Urinary bladder (tissue), 4 donors: Measurements from ENCODE around the gene FLNC. TPM values are rescaled to one million over a fixed set of nuclear protein-coding genes. Genes with fewer than 3 reads are reported as not detected.

Experiments used
- DNase-seq: peaks from one replicate; pipeline ENCODE4 v3.0.0-alpha.2; 2015; ENCODE audit errors: extremely low spot score
- H3K27ac ChIP-seq: one replicate; pipeline ENCODE4 v1.5.1; 2013; ENCODE audit warnings: low read depth, mild to moderate bottlenecking, moderate library complexity
- H3K36me3 ChIP-seq: one replicate; pipeline ENCODE4 v1.6.1; 2013; ENCODE audit warnings: mild to moderate bottlenecking, moderate library complexity; ENCODE audit not compliant: insufficient read depth
- H3K4me1 ChIP-seq: one replicate; pipeline ENCODE4 v1.6.1; 2013; ENCODE audit warnings: mild to moderate bottlenecking, moderate library complexity; ENCODE audit not compliant: insufficient read depth
- H3K4me3 ChIP-seq: one replicate; pipeline ENCODE4 v1.5.1; 2013; ENCODE audit warnings: low read depth, low read length
- WGBS: extraction: QIAGEN DNeasy Blood & Tissue Kit; methylation state at CpG from one replicate; pipeline ENCODE4 v1.1.7; 2013; 5-methylcytosine and 5-hydroxymethylcytosine counted together
- polyA plus RNA-seq: library from polyadenylated mRNA; stranded (reverse); fragments of 200-250 nt; gene quantifications from one replicate; pipeline ENCODE4 v1.2.3, GENCODE V29; 2013
- total RNA-seq: library from RNA; depleted of rRNA; stranded (reverse); fragments of >200 nt; gene quantifications from one replicate; pipeline ENCODE4 v1.2.3, GENCODE V29; 2014
- donor health status: healthy with polysubstance abuse.
- donor health status: healthy.

Gene FLNC
- total and polyA plus RNA-seq, 2 donors = 136 to 336 TPM

DNA sequence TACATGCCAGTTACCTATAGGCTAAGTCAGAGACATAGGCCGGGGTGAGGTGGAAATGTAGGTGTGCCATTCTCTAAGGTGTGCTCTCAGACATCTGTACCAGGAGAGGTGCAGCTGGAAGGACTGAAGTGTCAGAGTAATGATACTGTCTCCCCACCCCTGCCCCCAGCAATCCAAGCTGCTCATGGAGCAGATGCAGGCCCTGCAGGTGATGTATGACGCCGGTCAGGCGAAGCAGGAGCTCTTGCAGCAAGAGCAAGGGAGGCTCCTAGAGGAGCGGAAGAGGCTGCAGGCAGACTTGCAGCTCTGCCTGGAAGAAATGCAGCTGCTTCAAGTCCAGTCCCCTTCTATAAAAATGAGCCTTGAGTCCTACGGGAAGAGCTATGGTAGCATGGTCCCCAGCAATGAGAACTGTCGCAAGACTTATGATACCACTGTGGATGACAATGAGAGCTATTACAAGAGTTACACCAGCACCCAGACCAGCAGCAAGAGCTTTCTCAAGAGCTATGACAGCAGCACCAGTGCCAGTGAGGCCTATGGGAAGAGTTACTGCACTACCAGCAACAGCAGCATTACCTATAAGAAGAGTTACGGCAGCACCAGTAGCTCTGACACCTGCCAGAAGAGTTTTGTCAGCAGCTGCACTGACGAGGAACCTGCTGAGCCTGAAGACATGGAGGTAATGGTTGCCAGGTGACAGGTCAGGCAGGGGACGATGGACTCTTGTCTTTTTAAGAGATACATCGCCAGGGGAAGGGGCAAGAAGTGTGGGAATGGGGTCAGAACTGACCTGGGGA, 18.4 kb upstream of the FLNC start:
- 94% methylated on average over 11 of the region's 11 CpGs for WGBS
- Histone ChIP-seq H3K4me3 (no peak overlapping the region), H3K36me3 (no peaks in the 10 kb centered on the region), H3K4me1 (no peaks in the 10 kb centered on the region), H3K27ac (no peak overlapping the region)
- no peak for DNase-seq

DNA sequence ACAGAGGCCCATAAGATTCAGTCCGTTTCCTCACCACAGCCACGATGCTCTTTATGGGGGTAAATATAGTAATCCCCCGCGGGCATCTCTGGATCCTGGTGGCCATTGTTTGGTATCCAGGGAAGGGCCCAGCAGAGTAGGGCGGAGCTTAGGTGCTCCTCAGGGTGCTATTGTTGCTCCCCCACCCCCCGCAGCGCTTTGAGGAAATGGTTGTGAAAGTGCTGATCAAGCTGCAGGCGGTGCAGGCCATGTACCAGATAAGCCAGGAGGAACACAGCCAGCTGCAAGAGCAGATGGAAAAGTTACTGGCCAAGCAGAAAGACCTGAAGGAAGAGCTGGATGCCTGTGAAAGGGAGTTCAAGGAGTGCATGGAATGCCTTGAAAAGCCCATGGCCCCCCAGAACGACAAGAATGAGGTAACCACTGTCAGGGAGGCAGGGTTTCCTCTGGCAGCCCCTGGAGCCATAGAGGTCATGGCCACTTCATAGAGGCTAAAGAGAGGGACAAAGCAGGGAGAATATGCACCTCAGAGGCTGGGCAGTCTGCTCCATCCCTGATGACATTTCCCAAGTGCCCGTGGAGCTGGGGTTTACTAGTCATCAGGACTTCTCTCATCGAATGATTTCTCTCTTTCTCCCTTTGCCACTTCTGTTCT, 17.6 kb upstream of the FLNC start:
- H3K36me3 ChIP-seq = no peaks in the 10 kb centered on the region
- H3K4me3 ChIP-seq = no peak overlapping the region
- 56% methylated on average over 11 of the region's 11 CpGs for WGBS
- no peak overlapping the region for H3K27ac ChIP-seq
- H3K4me1 ChIP-seq = no peaks in the 10 kb centered on the region
- no peak for DNase-seq

DNA sequence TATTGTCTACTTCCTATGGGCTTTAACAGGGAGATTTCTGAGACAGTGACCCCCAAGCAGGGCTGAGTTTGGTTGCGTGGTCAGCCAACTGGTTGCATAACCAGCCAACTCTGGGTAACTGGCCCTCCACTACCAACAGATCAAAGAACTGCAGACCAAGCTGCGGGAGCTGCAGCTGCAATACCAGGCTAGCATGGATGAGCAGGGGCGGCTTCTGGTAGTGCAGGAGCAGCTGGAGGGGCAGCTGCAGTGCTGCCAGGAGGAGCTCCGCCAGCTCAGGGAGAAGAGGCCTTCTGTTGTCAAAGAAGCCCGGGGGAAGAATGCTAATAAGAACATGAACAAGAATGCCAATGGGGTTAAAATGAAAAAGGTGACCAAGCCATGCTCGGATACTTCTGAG, 15.7 kb upstream of the FLNC start:
- H3K4me3 ChIP-seq = no peak overlapping the region
- no peak overlapping the region for H3K27ac ChIP-seq
- no peaks in the 10 kb centered on the region for H3K4me1 ChIP-seq
- no peak for DNase-seq
- 90% methylated on average over 6 of the region's 6 CpGs for WGBS
- no peaks in the 10 kb centered on the region for H3K36me3 ChIP-seq

DNA sequence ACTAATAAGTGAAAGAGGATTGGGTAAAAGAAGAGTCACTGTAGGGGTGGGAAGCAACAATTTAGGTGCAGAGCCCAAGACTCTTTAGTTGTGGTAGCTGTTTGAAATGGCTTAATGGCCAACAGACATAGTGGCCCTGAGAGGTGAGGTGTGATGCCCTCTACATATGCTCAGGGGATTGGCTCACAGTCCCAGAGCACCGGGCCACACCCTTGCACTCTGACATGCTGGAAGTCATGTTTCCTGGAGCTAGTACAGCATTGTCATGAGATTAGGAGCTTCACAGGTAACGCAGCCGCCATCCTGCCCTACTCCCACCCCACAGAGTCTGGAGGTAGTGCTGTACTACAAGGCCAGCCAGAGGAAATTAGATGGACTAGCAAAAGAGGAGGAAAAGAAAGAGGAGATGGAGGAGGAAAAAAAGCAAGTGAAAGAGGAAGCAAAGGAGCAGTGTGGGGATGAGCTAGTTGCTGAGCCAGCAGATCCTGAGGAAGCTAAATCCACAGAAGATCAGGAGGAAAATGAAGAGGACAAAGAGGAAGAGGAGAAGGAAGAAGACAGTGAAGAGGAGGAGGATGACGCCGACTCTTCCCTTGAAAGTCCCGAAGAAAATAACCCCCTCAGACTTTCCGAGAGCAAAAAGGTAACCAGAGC, 14.8 kb upstream of the FLNC start:
- no peaks in the 10 kb centered on the region for H3K36me3 ChIP-seq
- DNase-seq = no peak
- WGBS = 88% methylated on average over 7 of the region's 7 CpGs
- H3K27ac ChIP-seq = no peak overlapping the region
- H3K4me1 ChIP-seq = no peaks in the 10 kb centered on the region
- H3K4me3 ChIP-seq = no peak overlapping the region

DNA sequence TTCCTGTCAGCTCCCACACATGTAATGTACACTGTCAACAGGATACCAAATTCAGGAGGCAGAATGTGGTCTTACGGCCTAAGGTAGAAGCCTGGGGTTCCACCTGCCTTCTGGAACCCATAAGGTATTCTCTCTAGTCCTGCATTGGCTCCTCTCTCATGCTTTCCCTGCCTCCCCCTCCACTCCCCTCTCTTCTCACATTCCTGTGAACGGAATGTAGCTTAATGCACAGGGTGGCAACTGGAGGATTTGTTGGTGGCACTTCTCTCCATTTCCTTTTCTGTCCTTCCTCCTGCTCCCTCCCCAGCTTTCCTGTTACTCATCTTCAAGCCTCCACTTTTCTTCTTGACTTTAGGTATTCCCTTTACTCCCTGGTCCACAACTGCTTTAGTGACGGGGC, 11.5 kb upstream of the FLNC start:
- no peak overlapping the region for H3K27ac ChIP-seq
- H3K4me3 ChIP-seq = no peak overlapping the region
- no peaks in the 10 kb centered on the region for H3K36me3 ChIP-seq
- WGBS = 70% methylated on average over 3 of the region's 3 CpGs
- DNase-seq = no peak
- no peaks in the 10 kb centered on the region for H3K4me1 ChIP-seq

DNA sequence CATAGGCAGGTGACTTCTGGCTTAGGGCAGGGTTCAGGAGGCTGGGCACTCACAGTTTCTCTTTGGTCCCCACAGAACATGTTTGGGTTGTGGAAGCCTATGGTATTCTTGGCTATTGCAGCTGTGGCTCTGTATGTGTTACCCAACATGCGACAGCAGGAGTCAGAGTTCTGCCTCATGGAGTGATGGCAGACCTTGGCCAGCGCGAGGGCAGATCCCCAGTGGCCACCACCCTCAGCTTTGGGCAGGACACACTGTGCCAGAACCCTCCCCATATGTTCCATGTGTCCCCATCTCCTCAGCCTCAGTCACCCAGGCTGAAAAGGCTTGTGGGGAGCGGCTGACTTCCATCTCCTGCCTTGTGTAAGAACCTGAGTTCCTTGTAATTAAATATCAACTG, 8.5 kb upstream of the FLNC start:
- Histone ChIP-seq H3K36me3 (no peaks in the 10 kb centered on the region), H3K4me3 (no peak overlapping the region), H3K4me1 (no peaks in the 10 kb centered on the region), H3K27ac (no peak overlapping the region)
- 87% methylated on average over 4 of the region's 4 CpGs for WGBS
- no peak for DNase-seq

DNA sequence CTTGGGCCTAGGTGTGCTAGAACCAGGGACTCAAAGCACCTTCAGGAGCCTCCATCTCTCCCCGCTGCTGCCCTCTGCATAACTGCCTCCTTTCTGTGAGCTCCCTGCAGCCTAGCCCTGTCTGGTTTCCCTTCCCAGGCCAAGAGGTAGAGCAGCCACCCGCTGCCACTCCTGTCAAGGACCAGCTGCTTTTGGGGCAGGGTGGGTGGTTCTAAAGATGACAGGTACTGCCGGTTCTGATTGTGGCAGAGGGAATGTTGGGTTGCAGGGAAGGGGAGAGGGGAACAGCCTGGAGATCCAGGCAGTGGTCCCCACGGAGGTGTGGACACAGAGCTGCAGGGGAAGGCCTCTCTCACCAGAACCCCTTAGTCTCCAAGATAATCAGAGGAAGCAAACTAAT, 3.7 kb upstream of the FLNC start:
- Histone ChIP-seq H3K36me3 (no peaks in the 10 kb centered on the region), H3K4me1 (peaks cover 2% of the 10 kb centered on the region), H3K4me3 (no peak overlapping the region), H3K27ac (no peak overlapping the region)
- DNase-seq = no peak
- 82% methylated on average over 4 of the region's 4 CpGs for WGBS

DNA sequence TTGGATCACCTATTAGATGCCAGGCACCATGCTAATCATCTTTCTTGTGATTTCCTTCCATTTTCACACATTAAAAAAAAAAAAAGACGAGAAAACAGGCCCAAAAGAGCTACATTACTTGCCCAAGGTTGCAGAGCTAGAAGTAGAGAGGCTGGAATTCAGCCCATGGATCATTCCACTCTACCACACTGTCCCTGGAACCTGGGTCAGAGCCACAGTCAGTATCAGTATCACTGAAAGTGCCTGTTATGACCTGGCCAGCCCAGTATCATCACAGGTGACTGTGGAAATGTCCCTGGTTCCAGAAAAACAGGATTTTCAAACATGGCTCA, 3.3 kb upstream of the FLNC start:
- H3K36me3 ChIP-seq = no peaks in the 10 kb centered on the region
- no peak overlapping the region for H3K4me3 ChIP-seq
- no peak overlapping the region for H3K27ac ChIP-seq
- WGBS = 86% methylated on average over 1 of the region's 1 CpG
- peaks cover 2% of the 10 kb centered on the region for H3K4me1 ChIP-seq
- no peak for DNase-seq

DNA sequence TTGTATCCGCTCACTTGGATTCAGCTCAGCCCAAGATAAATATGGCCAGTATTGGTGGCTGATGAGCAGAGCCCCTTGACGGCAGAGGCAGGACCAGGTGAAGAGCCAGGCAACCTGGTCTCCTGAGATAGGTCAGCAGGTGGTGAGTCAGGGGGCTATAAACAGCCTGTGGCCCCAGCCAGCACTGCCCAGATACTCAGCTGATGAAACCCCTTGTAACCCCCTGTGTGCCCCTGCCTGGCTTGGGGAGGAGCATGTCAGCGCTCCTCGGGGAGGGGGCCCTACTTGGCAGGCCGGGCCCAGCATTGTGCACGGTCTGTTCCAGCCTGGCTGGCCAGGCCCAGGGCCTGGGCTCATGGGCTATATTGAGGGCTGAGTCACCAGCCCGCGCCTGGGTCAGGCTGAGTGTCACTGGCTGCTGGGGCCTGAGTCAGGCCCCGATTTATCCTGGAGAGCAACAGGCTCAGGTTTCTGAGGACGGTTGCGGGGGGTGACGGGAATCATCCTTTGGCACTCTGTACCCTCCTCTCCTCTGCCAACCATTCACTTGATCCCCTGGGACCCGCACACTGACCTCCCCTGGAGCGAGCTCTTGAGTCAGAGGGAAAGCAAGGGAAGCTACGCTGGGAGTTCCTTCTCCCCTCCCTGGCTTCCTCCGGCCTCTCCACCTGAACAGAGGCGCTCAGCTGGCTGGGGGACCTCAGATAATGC, 2.8 kb upstream of the FLNC start:
- peaks cover 2% of the 10 kb centered on the region for H3K4me1 ChIP-seq
- H3K27ac ChIP-seq = no peak overlapping the region
- DNase-seq = no peak
- no peaks in the 10 kb centered on the region for H3K36me3 ChIP-seq
- H3K4me3 ChIP-seq = no peak overlapping the region
- WGBS = 61% methylated on average over 17 of the region's 17 CpGs

DNA sequence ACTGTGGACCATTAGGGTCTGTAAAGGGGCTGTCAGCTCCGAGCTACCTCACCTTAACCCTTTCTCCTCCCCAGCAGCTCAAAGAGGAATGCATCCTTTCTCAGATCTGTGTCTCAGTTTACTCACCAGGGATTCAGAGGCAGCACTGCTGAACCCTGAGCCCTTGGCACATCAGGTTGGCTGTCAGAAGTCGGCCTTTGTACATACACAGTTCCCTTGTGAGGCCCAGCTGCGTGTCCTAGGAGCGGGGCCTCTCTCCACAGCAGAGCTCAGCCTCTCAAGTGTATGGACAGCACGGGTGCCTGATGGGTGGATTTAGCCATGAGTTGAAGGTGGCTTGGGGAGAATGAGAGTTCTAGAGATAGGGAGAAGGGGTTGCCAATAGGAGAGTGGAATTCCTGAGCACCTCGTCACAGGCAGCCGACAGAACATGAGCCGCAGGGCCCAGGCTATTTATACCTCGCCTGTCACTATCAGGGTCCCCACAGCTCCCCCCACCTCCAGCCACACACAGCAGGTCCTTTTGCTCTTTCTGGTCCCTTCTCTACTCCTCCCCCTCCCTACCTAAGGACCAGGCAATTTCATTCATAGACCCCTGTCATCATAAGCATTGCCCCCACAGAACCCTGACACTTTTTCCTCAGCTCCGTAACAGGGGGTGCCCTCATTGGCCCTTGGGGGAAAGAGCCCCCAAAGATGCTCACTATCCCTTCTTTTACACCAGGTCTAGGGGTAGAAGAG, 2.1 kb upstream of the FLNC start:
- H3K4me1 ChIP-seq = peaks cover 2% of the 10 kb centered on the region
- H3K4me3 ChIP-seq = no peak overlapping the region
- 49% methylated on average over 10 of the region's 10 CpGs for WGBS

DNA sequence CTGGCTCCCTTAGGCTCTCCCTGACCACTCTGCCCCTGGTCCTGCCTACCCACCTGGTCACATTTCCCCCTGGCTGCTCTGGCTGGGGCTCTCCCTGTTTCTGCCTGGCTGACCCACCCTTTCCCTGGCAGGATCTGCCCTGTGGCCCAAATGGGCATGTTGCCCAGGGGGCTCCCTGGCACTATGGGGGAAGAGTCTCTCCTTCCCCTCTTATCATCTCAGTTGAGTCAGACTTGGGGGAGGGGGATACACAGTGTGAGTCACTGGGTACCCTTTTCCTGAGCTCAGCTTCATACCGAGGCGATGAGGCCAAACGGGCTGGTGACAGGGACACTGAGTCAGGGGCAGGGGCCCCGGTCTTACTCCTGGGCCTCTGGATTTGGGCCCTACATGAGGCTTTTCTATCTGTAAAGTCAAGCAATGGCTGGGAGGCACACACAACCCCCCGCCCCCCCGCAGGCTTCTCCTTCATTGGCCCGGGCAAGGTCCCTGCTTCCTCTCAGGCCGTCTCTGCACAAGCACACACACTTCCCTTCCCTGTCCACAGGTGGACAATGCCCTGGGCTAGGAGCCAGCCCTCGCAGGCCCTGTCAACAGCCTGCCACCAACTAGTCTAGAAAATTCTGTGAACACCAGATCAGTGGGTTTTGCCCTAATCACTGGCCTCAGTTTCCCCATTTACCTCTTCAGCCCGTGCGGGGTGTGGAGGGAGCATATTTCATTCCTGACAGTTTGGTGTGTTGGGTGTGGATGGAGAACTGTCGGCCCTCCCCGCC, 627 bp upstream of the FLNC start:
- DNase-seq = no peak
- peaks cover 2% of the 10 kb centered on the region for H3K4me1 ChIP-seq
- H3K4me3 ChIP-seq = peak overlapping the region; percentile 52
- 16% methylated on average over 13 of the region's 13 CpGs for WGBS
- H3K36me3 ChIP-seq = no peaks in the 10 kb centered on the region
- H3K27ac ChIP-seq = no peak overlapping the region

More for the DNA sequence above, 2.1 kb upstream of the FLNC start:
- no peak overlapping the region for H3K27ac ChIP-seq
- DNase-seq = no peak
- no peaks in the 10 kb centered on the region for H3K36me3 ChIP-seq

DNA sequence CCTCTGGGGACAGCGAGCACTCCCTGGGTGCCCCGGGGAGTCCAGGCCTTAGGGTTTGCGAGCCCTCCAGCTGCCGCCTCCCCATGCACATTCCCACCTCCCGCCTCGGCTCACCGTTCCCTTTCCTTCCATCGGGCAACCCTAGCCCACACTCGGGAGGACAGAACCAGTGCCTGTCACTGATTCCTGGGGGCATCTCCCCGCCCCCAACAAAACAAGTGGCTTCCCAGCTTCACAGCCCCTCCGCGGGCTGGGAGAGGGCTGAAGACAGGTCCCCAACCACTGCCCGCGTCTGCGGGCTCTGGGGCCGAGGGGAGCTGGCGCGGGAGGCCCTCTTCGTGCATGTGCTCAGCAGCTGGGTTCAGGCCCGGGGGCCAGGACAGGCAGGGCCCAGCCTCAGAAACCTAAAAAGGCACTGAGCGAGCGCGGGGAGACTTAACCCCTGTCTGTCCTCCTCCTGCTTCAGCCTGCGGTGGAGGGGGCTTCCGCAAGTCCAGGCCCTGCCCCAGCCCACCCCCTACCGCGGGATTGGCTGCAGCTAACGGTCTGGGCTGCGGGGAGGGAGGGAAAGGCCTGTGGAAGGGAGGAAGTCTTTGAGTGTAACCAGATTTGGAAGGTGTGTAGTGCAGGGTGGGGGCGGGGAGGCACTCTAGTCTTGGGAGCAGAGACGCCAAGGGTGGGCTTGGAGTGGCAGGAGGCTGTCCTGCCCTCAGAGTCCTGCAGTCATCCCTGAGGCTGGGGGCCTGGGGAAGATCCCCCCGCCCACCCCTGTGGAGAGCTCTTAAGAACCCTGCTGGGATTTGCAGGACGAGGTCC, 1.2 kb downstream of the FLNC start:
- Histone ChIP-seq H3K27ac (peak overlapping the region; percentile 42), H3K4me1 (peaks cover 2% of the 10 kb centered on the region), H3K4me3 (peak overlapping the region; percentile 52), H3K36me3 (no peaks in the 10 kb centered on the region)
- DNase-seq = peak; percentile 66
- 5% methylated on average over 33 of the region's 33 CpGs for WGBS
